SK-N-MC (cell line): ENCODE results near the gene OSBPL1A.

ENCODE experiments used
- EZH2 ChIP-seq: fragments of 200-600 bp; sonication (generic); IDR thresholded peaks from one replicate; pipeline ENCODE4 v1.6.1; 2017; ENCODE audit warnings: antibody characterized with exemption
- FOXP2 ChIP-seq: optimal IDR thresholded peaks from 2 replicates; pipeline ENCODE3; 2011; ENCODE audit warnings: mild to moderate bottlenecking, moderate library complexity; ENCODE audit not compliant: insufficient read depth; ENCODE audit errors: extremely low read length, control extremely low read depth
- POLR2AphosphoS5 ChIP-seq: IDR thresholded peaks from 2 replicates; pipeline ENCODE4 v1.6.1; 2012; ENCODE audit warnings: mild to moderate bottlenecking, low read depth, low read length, borderline replicate concordance

DNA sequence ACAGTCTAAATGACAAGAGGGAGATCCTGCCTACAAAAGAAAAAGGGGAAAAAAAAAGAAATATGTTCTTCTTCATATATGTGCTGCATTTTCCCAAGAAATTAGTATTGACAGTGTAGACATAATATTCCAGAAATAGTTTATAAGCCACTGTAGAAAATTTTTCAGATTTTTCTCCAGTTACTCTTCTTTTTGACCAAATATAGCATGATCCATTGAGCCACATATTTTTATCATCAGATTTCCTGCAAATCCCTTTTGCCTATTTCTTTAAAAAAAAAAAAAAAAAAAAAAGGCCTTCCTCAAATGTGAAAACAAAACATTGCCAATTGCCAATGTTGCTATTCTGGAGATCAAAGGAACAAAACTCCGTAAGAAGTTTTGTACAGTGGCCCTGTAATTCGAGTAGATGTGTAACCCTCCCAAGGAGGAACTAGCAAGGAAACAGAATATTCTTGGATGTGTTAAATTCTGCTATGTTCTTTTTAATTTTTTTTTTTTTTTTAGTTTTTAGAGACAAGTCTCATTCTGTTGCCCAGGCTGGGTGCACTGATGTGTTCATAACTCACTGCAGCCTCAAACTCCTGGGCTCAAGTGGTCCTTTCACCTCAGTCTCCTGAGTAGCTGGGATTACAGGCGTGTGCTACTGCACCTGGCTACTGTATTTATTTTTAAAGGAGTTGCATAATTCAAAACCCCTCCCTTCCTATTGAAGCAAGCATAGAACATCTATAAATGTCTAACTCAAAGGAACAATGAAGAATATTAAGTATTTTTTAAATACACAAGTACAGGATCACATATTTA lies 271.3 kb downstream of the OSBPL1A start:
- TF ChIP-seq EZH2 (no peak), POLR2AphosphoS5 (no peak), FOXP2 (no peak)
